Thyroid gland (tissue), 4 donors: ENCODE measurements around the gene MBD1.

Experiments used
- CTCF ChIP-seq, 6 experiments: fragments of 200-600 bp in 3 of 6; fragments of 450-650 bp in 3 of 6; sonication (generic) in 3 of 6; IDR thresholded peaks; one replicate each; pipeline ENCODE4 v1.5.1; 2016 to 2019; ENCODE audit warnings: antibody characterized with exemption in 6 of 6, mild to moderate bottlenecking in 2 of 6, inconsistent platforms in 1 of 6, moderate library complexity in 1 of 6
- POLR2A ChIP-seq, 2 donors: fragments of 450-650 bp; IDR thresholded peaks; one replicate each; pipeline ENCODE4 v1.6.1; 2017; ENCODE audit warnings: antibody characterized with exemption in 2 of 2, mild to moderate bottlenecking in 2 of 2, moderate library complexity in 1 of 2

- TF ChIP-seq POLR2A (IDR thresholded peaks at IDR 0.05): no peak
- no peak for TF ChIP-seq CTCF (IDR thresholded peaks at IDR 0.05)
These were observed 3.4 kb downstream of the MBD1 start for GRCh38 chr18:50277942-50278341.
